OCI-LY1 (cell line): Measurements from ENCODE around the gene GRK5.

Source experiments
- CTCF ChIP-seq: fragments of 200-600 bp; sonication (generic), shearing (Covaris generic); IDR thresholded peaks from 2 replicates; pipeline ENCODE4 v1.5.1; 2017; ENCODE audit warnings: mild to moderate bottlenecking, antibody characterized with exemption, low read length, moderate library complexity, mixed read lengths
- EZH2 ChIP-seq: fragments of 200-600 bp; sonication (generic), shearing (Covaris generic); IDR thresholded peaks from 2 replicates; pipeline ENCODE4 v1.8.0; 2017; ENCODE audit warnings: borderline replicate concordance, mixed run types, mild to moderate bottlenecking, antibody characterized with exemption, low read length, moderate library complexity, mixed read lengths

- TF ChIP-seq CTCF (no peak), EZH2 (no peak)
These were observed 74.3 kb downstream of the GRK5 start for GRCh38 chr10:119281581-119282071.
